ENCODE measurements around the gene ADAM8. TPM values are rescaled to one million over a fixed set of nuclear protein-coding genes. Genes with fewer than 3 reads are reported as not detected.

The ADAM8 gene
- polyA plus RNA-seq, 1 donor (not counting 4 experiments of a cell fraction or from before 2014, with no cell fraction given), result 42.0 TPM

DNA sequence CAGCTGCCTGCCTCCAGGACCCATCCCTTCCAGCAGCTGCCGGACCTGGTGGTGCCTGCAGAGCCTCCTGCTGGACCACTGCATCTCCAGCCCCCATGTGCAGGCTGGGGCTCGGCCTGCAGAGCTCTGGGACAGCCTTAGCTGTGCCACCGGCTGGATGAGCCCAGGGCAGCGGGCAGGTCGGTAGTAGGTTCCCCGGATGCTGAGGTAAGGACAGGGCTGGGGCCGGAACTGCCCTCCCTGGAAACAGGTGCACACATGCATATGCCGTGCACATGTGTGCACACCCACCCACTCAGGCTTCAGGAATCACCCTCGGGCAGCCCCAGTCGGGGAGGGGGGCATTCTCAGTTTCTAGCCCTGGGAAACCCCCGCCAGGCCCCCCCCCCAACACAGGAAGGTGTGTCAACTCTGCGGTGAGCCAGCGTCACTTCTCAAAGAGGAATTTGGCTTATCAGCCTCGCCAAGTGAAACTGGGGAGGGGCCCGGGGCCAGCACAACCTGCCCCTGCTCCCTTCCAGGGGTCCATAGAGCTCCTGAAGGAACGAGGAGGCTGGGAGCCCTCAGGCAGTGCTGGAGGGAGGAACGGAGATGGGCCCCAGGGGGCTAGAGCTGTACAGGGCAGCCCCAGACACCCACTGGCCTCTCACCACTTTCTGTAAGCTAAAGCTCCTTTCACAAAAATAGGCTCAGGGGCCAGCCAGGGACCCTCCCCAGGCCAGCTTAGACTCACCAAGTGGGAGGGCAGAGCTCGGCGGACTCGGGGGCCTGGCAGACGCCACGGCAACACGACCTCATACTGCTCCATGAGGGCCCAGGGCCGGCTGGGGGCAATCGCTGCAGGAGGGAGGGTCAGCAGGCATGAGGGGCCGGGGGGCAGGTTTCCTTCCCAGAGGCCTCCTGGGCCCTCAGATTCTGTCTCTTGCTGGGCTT, 1.7 kb downstream of the ADAM8 start:
- H2AFZ ChIP-seq (ENCODE audit: control insufficient read depth, low read length), result no peak overlapping the region
- peak overlapping the region; percentile 99 for H3K9ac ChIP-seq (ENCODE audit: control insufficient read depth, extremely low read depth, insufficient read depth, low read length)
- DNase-seq (ENCODE audit: low read depth, low spot score) (peak; percentile 88), FAIRE-seq (peak; percentile 87)
- no peaks in the 10 kb centered on the region for H3K9me1 ChIP-seq (ENCODE audit: control insufficient read depth, extremely low read depth, insufficient read depth, low read length)
- TF ChIP-seq, protein P1, sequence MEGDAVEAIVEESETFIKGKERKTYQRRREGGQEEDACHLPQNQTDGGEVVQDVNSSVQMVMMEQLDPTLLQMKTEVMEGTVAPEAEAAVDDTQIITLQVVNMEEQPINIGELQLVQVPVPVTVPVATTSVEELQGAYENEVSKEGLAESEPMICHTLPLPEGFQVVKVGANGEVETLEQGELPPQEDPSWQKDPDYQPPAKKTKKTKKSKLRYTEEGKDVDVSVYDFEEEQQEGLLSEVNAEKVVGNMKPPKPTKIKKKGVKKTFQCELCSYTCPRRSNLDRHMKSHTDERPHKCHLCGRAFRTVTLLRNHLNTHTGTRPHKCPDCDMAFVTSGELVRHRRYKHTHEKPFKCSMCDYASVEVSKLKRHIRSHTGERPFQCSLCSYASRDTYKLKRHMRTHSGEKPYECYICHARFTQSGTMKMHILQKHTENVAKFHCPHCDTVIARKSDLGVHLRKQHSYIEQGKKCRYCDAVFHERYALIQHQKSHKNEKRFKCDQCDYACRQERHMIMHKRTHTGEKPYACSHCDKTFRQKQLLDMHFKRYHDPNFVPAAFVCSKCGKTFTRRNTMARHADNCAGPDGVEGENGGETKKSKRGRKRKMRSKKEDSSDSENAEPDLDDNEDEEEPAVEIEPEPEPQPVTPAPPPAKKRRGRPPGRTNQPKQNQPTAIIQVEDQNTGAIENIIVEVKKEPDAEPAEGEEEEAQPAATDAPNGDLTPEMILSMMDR (optimal IDR thresholded peaks at IDR 0.05 in 1 of 3, IDR thresholded peaks at IDR 0.05 in 1 of 3, conservative IDR thresholded peaks at IDR 0.05 in 1 of 3; ENCODE audit: extremely low read depth in 1 of 3, insufficient read depth in 2 of 3, low read length in 3 of 3), result no peak
- no peak for TF ChIP-seq EZH2 (IDR thresholded peaks at IDR 0.05; ENCODE audit: low read length)
- peaks cover 39% of the 10 kb centered on the region for H3K4me1 ChIP-seq (ENCODE audit: control insufficient read depth, extremely low read depth, insufficient read depth, low read length)
- dilution Hi-C loops (cut with MboI; ENCODE audit: extremely low pct_ligation_motif_present, low sequenced_read_pairs), result no loop called here
- peak overlapping the region; percentile 73 for H3K4me2 ChIP-seq (ENCODE audit: control insufficient read depth, extremely low read depth, insufficient read depth, low read depth, low read length)
- peak overlapping the region; percentile 98 for H3K27ac ChIP-seq (ENCODE audit: control insufficient read depth, insufficient read depth, low read length)
- H3K36me3 ChIP-seq (ENCODE audit: control insufficient read depth in 2 of 2, extremely low read depth in 1 of 2, insufficient read depth in 2 of 2, low read length in 2 of 2), result peaks cover 18 to 29% of the 10 kb centered on the region in 2 experiments
- peak overlapping the region; percentile 61 to 96 (median 86) for H3K4me3 ChIP-seq (ENCODE audit: control insufficient read depth in 2 of 3, extremely low read depth in 1 of 3, insufficient read depth in 2 of 3, low read depth in 1 of 3, low read length in 3 of 3)
- peaks cover 56% of the 10 kb centered on the region for H3K79me2 ChIP-seq (ENCODE audit: control insufficient read depth, insufficient read depth, low read length)
- peaks cover 3% of the 10 kb centered on the region for H4K20me1 ChIP-seq (ENCODE audit: control insufficient read depth, extremely low read depth, insufficient read depth, low read length)
- no peaks in the 10 kb centered on the region for H3K9me3 ChIP-seq (ENCODE audit: control insufficient read depth, low read depth, low read length)
- H3K27me3 ChIP-seq (ENCODE audit: control insufficient read depth, extremely low read depth, insufficient read depth, low read length), result no peaks in the 10 kb centered on the region

DNA sequence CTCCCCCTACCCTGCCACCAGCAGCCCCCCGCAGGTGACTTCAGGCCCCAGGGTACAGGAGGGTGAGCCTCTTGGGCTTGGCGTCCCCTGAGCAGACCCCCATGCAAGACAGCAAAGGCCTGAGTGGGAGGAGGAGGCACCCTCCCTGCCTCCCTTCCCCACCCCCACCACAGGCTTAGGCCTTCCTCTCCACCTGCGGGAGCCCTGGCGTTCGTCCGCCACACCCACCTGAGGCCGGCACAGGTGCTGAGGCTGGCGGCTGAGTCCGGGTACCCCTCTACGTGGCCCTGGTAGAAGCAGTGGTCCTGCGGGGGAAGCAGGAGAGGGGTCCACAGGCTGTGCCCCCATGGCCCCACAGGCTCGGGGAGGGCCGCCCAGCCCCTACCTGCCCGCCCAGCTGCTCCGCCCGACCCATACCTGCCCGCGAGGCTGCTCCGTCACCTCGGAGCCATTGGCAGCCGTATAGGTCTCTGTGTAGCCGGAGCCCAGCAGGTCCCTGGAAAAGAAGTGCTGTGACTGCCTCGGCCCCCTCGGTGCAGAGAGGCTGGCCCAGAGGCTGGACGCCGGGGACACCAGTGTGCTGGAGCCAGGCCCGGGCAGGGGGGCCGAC, 3.0 kb downstream of the ADAM8 start:
- Histone ChIP-seq H3K9ac (ENCODE audit: control insufficient read depth, extremely low read depth, insufficient read depth, low read length) (peak overlapping the region; percentile 73), H4K20me1 (ENCODE audit: control insufficient read depth, extremely low read depth, insufficient read depth, low read length) (peaks cover 6% of the 10 kb centered on the region)
- no peak for FAIRE-seq

More for the DNA sequence above, 3.0 kb downstream of the ADAM8 start:
- Histone ChIP-seq H3K4me2 (ENCODE audit: control insufficient read depth, extremely low read depth, insufficient read depth, low read depth, low read length) (peak overlapping the region; percentile 67), H3K4me3 (ENCODE audit: control insufficient read depth in 2 of 3, extremely low read depth in 1 of 3, insufficient read depth in 2 of 3, low read depth in 1 of 3, low read length in 3 of 3) (peak overlapping the region; percentile 37 to 57 (median 57)), H3K4me1 (ENCODE audit: control insufficient read depth, extremely low read depth, insufficient read depth, low read length) (peaks cover 30% of the 10 kb centered on the region), H2AFZ (ENCODE audit: control insufficient read depth, low read length) (no peak overlapping the region), H3K27me3 (ENCODE audit: control insufficient read depth, extremely low read depth, insufficient read depth, low read length) (no peaks in the 10 kb centered on the region), H3K9me1 (ENCODE audit: control insufficient read depth, extremely low read depth, insufficient read depth, low read length) (no peaks in the 10 kb centered on the region), H3K36me3 (ENCODE audit: control insufficient read depth in 2 of 2, extremely low read depth in 1 of 2, insufficient read depth in 2 of 2, low read length in 2 of 2) (peaks cover 24 to 27% of the 10 kb centered on the region in 2 experiments), H3K79me2 (ENCODE audit: control insufficient read depth, insufficient read depth, low read length) (peaks cover 62% of the 10 kb centered on the region), H3K9me3 (ENCODE audit: control insufficient read depth, low read depth, low read length) (no peaks in the 10 kb centered on the region), H3K27ac (ENCODE audit: control insufficient read depth, insufficient read depth, low read length) (no peak overlapping the region)
- no peak for DNase-seq (ENCODE audit: low read depth, low spot score)
- TF ChIP-seq, protein P1 (optimal IDR thresholded peaks at IDR 0.05 in 1 of 3, IDR thresholded peaks at IDR 0.05 in 1 of 3, conservative IDR thresholded peaks at IDR 0.05 in 1 of 3; ENCODE audit: extremely low read depth in 1 of 3, insufficient read depth in 2 of 3, low read length in 3 of 3), result no peak
- TF ChIP-seq EZH2 (IDR thresholded peaks at IDR 0.05; ENCODE audit: low read length), result no peak
- dilution Hi-C loops (cut with MboI; ENCODE audit: extremely low pct_ligation_motif_present, low sequenced_read_pairs), result no loop called here

Measured in keratinocyte (primary cell).